Endodermal cell (in vitro differentiated cells): ENCODE results near the gene TMEM231. TPM values are rescaled to one million over a fixed set of nuclear protein-coding genes. Genes with fewer than 3 reads are reported as not detected.
A peak's percentile ranks its signal among the peaks of the same experiment; 100 is the strongest.

Experiments used
- DNase-seq: peaks from one replicate; pipeline ENCODE4 v3.0.0-alpha.2; 2017
- H3K27ac ChIP-seq: 2 replicates; pipeline ENCODE4 v1.5.1; 2013; ENCODE audit warnings: mild to moderate bottlenecking, low read depth, low read length, moderate library complexity
- H3K27me3 ChIP-seq: 2 replicates; pipeline ENCODE4 v1.6.1; 2013; ENCODE audit warnings: mild to moderate bottlenecking, low read length, moderate library complexity; ENCODE audit not compliant: insufficient read depth, control insufficient read depth, poor library complexity, severe bottlenecking
- H3K36me3 ChIP-seq: 2 replicates; pipeline ENCODE4 v1.7.0; 2013; ENCODE audit warnings: mild to moderate bottlenecking, low read length, moderate library complexity; ENCODE audit not compliant: control insufficient read depth, insufficient read depth
- H3K4me1 ChIP-seq: one replicate; pipeline ENCODE4 v1.7.0; 2013; ENCODE audit warnings: low read length; ENCODE audit not compliant: control insufficient read depth, insufficient read depth
- H3K4me3 ChIP-seq: 2 replicates; pipeline ENCODE4 v1.5.1; 2013; ENCODE audit warnings: mild to moderate bottlenecking, low read length, moderate library complexity
- H3K9ac ChIP-seq: 2 replicates; pipeline ENCODE4 v1.6.1; 2013; ENCODE audit warnings: mild to moderate bottlenecking, low read length, moderate library complexity; ENCODE audit not compliant: poor library complexity, severe bottlenecking; ENCODE audit errors: extremely low read depth
- H3K9me3 ChIP-seq: 2 replicates; pipeline ENCODE4 v1.6.1; 2013; ENCODE audit warnings: mild to moderate bottlenecking, low read length, moderate library complexity; ENCODE audit not compliant: control insufficient read depth
- H3K27ac Mint-ChIP-seq: 2 replicates; pipeline ENCODE4 v1.8.0; 2020; ENCODE audit warnings: mixed read lengths
- H3K27me3 Mint-ChIP-seq: 2 replicates; pipeline ENCODE4 v1.8.0; 2021; ENCODE audit warnings: mild to moderate bottlenecking, mixed read lengths; ENCODE audit not compliant: insufficient read depth
- H3K36me3 Mint-ChIP-seq: 2 replicates; pipeline ENCODE4 v1.8.0; 2020; ENCODE audit warnings: low read depth, mixed read lengths
- H3K4me1 Mint-ChIP-seq: 2 replicates; pipeline ENCODE4 v1.8.0; 2020; ENCODE audit warnings: mixed read lengths
- H3K4me3 Mint-ChIP-seq: 2 replicates; pipeline ENCODE4 v1.8.0; 2020; ENCODE audit warnings: mild to moderate bottlenecking, moderate library complexity, mixed read lengths
- H3K9me3 Mint-ChIP-seq: 2 replicates; pipeline ENCODE4 v1.8.0; 2020; ENCODE audit warnings: mild to moderate bottlenecking, mixed read lengths
- WGBS, 2 experiments: methylation state at CpG; one replicate each; pipeline versions ENCODE4 v1.1.5 to v1.1.7; 2013; ENCODE audit warnings: missing lambda C conversion rate in 2 of 2, mixed read lengths in 1 of 2; ENCODE audit not compliant: insufficient coverage in 1 of 2, insufficient read length in 1 of 2; 5-methylcytosine and 5-hydroxymethylcytosine counted together
- total RNA-seq, 2 donors: library from RNA; stranded (reverse); fragmentation: NEBNext Ultra II Directional in 1 of 2; extraction: Animal tissue kit (Norgen Biotek cat#: 25700) in 1 of 2; gene quantifications; 2 replicates in 1 of 2; 3 replicates in 1 of 2; pipeline ENCODE4 v1.2.1, GENCODE V29; 2021
- TF ChIP-seq, protein P1 (sequence below): fragments of 200-600 bp; sonication (generic); conservative IDR thresholded peaks from 2 replicates; pipeline ENCODE4 v1.5.0; 2021; ENCODE audit warnings: antibody characterized with exemption, mild to moderate bottlenecking

The TMEM231 gene
- total RNA-seq, 2 donors from 2014 or later: 11.9 to 15.7 TPM

DNA sequence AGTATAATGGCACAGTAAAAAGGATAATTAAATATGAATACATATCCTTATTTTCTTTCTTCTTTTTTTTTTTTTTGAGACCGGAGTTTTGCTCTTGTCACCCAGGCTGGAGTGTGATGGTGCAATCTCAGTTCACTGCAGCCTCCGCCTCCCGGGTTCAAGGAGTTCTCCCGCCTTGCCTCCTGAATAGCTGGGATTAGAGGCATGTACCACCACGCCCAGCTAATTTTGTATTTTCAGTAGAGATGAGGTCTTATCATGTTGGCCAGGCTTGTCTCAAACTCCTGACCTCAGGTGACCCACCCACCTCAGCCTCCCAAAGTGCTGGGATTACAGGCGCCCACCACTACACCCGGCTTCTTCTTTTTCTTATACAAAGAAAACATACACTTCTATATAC is 22.2 kb upstream of the TMEM231 start:
- peaks cover 55% of the 10 kb centered on the region for H3K36me3 ChIP-seq
- no peaks in the 10 kb centered on the region for H3K4me1 ChIP-seq
- H3K9me3 Mint-ChIP-seq: no peaks in the 10 kb centered on the region
- TF ChIP-seq, protein P1, sequence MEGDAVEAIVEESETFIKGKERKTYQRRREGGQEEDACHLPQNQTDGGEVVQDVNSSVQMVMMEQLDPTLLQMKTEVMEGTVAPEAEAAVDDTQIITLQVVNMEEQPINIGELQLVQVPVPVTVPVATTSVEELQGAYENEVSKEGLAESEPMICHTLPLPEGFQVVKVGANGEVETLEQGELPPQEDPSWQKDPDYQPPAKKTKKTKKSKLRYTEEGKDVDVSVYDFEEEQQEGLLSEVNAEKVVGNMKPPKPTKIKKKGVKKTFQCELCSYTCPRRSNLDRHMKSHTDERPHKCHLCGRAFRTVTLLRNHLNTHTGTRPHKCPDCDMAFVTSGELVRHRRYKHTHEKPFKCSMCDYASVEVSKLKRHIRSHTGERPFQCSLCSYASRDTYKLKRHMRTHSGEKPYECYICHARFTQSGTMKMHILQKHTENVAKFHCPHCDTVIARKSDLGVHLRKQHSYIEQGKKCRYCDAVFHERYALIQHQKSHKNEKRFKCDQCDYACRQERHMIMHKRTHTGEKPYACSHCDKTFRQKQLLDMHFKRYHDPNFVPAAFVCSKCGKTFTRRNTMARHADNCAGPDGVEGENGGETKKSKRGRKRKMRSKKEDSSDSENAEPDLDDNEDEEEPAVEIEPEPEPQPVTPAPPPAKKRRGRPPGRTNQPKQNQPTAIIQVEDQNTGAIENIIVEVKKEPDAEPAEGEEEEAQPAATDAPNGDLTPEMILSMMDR: no peak
- H3K4me1 Mint-ChIP-seq: peaks cover 7% of the 10 kb centered on the region
- H3K9ac ChIP-seq: no peak overlapping the region
- no peak for DNase-seq
- H3K4me3 Mint-ChIP-seq: no peak overlapping the region
- no peak overlapping the region for H3K27ac Mint-ChIP-seq
- no peak overlapping the region for H3K4me3 ChIP-seq
- H3K27me3 ChIP-seq: no peaks in the 10 kb centered on the region
- H3K27me3 Mint-ChIP-seq: no peaks in the 10 kb centered on the region
- peaks cover 57% of the 10 kb centered on the region for H3K36me3 Mint-ChIP-seq
- H3K27ac ChIP-seq: no peak overlapping the region
- WGBS, 2 experiments: 93 to 97% methylated on average over 7 of the region's 7 CpGs
- no peaks in the 10 kb centered on the region for H3K9me3 ChIP-seq

GRCh38 chr16:75576384-75576811 is 20.3 kb upstream of the TMEM231 start:
- Mint-ChIP-seq H3K9me3 (no peaks in the 10 kb centered on the region), H3K27me3 (no peaks in the 10 kb centered on the region), H3K27ac (no peak overlapping the region), H3K36me3 (peaks cover 68% of the 10 kb centered on the region), H3K4me1 (peaks cover 7% of the 10 kb centered on the region), H3K4me3 (no peak overlapping the region)
- Histone ChIP-seq H3K9me3 (no peaks in the 10 kb centered on the region), H3K36me3 (peaks cover 73% of the 10 kb centered on the region), H3K4me1 (no peaks in the 10 kb centered on the region), H3K9ac (no peak overlapping the region), H3K4me3 (no peak overlapping the region), H3K27ac (peak overlapping the region; percentile 32), H3K27me3 (no peaks in the 10 kb centered on the region)
- 87 to 100% methylated on average over 3 of the region's 3 CpGs for WGBS, 2 experiments
- no peak for DNase-seq
- TF ChIP-seq, protein P1: no peak

GRCh38 chr16:75575958-75576357 is 19.9 kb upstream of the TMEM231 start:
- H3K9ac ChIP-seq: no peak overlapping the region
- H3K4me1 ChIP-seq: no peaks in the 10 kb centered on the region
- no peak overlapping the region for H3K4me3 Mint-ChIP-seq
- no peak overlapping the region for H3K4me3 ChIP-seq
- no peaks in the 10 kb centered on the region for H3K9me3 Mint-ChIP-seq
- no peaks in the 10 kb centered on the region for H3K27me3 Mint-ChIP-seq
- H3K9me3 ChIP-seq: no peaks in the 10 kb centered on the region
- WGBS, 2 experiments: 67 to 86% methylated on average over 1 to 3 of the region's 3 CpGs
- H3K36me3 Mint-ChIP-seq: peaks cover 71% of the 10 kb centered on the region
- no peak for DNase-seq
- H3K36me3 ChIP-seq: peaks cover 77% of the 10 kb centered on the region
- no peak overlapping the region for H3K27ac ChIP-seq
- no peaks in the 10 kb centered on the region for H3K27me3 ChIP-seq
- TF ChIP-seq, protein P1: no peak
- H3K27ac Mint-ChIP-seq: no peak overlapping the region
- peaks cover 7% of the 10 kb centered on the region for H3K4me1 Mint-ChIP-seq
